Measurements from ENCODE around the gene BLOC1S1. TPM values are rescaled to one million over a fixed set of nuclear protein-coding genes. Genes with fewer than 3 reads are reported as not detected.

Gene BLOC1S1
- total RNA-seq, 4 donors from 2014 or later, result 117 to 440 (median 246) TPM

- H3K36me3 ChIP-seq, result no peaks in the 10 kb centered on the region
- peak overlapping the region in 1 of 3 donors; percentile 10 for H3K4me3 ChIP-seq (replicated peaks in 1 of 3)
- no peak for DNase-seq
- 58 to 67% methylated on average over 9 to 12 of the region's 13 CpGs for WGBS, 2 donors
- H3K27ac ChIP-seq, result no peak overlapping the region
- H3K27me3 ChIP-seq, result no peaks in the 10 kb centered on the region
- intact Hi-C loops (cut with DNase I), result no loop called here
- no peaks in the 10 kb centered on the region for H3K9me3 ChIP-seq
- no peak for TF ChIP-seq POLR2A (IDR thresholded peaks at IDR 0.05)
- TF ChIP-seq CTCF (IDR thresholded peaks at IDR 0.05), result no peak
- H3K4me1 ChIP-seq, result peaks cover 10 to 13% of the 10 kb centered on the region in 2 donors
Observed at GRCh38 chr12:55682087-55682796, 33.6 kb upstream of the BLOC1S1 start.

- Histone ChIP-seq H3K36me3 (no peaks in the 10 kb centered on the region), H3K27me3 (no peaks in the 10 kb centered on the region), H3K9me3 (no peaks in the 10 kb centered on the region), H3K4me1 (peaks cover 10 to 13% of the 10 kb centered on the region in 2 donors), H3K27ac (no peak overlapping the region), H3K4me3 (replicated peaks in 1 of 3) (no peak overlapping the region)
- TF ChIP-seq POLR2A (IDR thresholded peaks at IDR 0.05), result no peak
- TF ChIP-seq CTCF (IDR thresholded peaks at IDR 0.05), result no peak
- intact Hi-C loops (cut with DNase I), result no loop called here
- WGBS, 2 donors, result 90 to 94% methylated on average over 6 to 7 of the region's 7 CpGs
- no peak for DNase-seq
Observed at GRCh38 chr12:55683676-55684075, 32.2 kb upstream of the BLOC1S1 start.

GRCh38 chr12:55684761-55685370 lies 31.0 kb upstream of the BLOC1S1 start:
- DNase-seq, result no peak
- Histone ChIP-seq H3K36me3 (no peaks in the 10 kb centered on the region), H3K27ac (no peak overlapping the region), H3K27me3 (no peaks in the 10 kb centered on the region), H3K4me1 (peaks cover 10 to 13% of the 10 kb centered on the region in 2 donors), H3K4me3 (replicated peaks in 1 of 3) (no peak overlapping the region), H3K9me3 (no peaks in the 10 kb centered on the region)
- intact Hi-C loops (cut with DNase I), result no loop called here
- WGBS, 2 donors, result 92 to 94% methylated on average over 8 to 18 of the region's 20 CpGs
- TF ChIP-seq POLR2A (IDR thresholded peaks at IDR 0.05) (no peak), CTCF (IDR thresholded peaks at IDR 0.05) (no peak)

- Histone ChIP-seq H3K9me3 (no peaks in the 10 kb centered on the region), H3K4me1 (peaks cover 10 to 13% of the 10 kb centered on the region in 2 donors), H3K4me3 (replicated peaks in 1 of 3) (no peak overlapping the region), H3K27ac (no peak overlapping the region), H3K36me3 (no peaks in the 10 kb centered on the region), H3K27me3 (no peaks in the 10 kb centered on the region)
- 93 to 94% methylated on average over 5 of the region's 5 CpGs for WGBS, 2 donors
- intact Hi-C loops (cut with DNase I), result no loop called here
- TF ChIP-seq CTCF (IDR thresholded peaks at IDR 0.05) (no peak), POLR2A (IDR thresholded peaks at IDR 0.05) (no peak)
- no peak for DNase-seq
Observed at GRCh38 chr12:55685671-55686070, 30.2 kb upstream of the BLOC1S1 start.

GRCh38 chr12:55686366-55687010 lies 29.4 kb upstream of the BLOC1S1 start:
- no peaks in the 10 kb centered on the region for H3K36me3 ChIP-seq

More at GRCh38 chr12:55686366-55687010, 29.4 kb upstream of the BLOC1S1 start:
- Histone ChIP-seq H3K27me3 (no peaks in the 10 kb centered on the region), H3K9me3 (no peaks in the 10 kb centered on the region), H3K4me3 (replicated peaks in 1 of 3) (no peak overlapping the region), H3K27ac (no peak overlapping the region), H3K4me1 (peaks cover 6 to 7% of the 10 kb centered on the region in 2 donors)
- TF ChIP-seq POLR2A (IDR thresholded peaks at IDR 0.05) (no peak), CTCF (IDR thresholded peaks at IDR 0.05) (no peak)
- no peak for DNase-seq
- intact Hi-C loops (cut with DNase I), result no loop called here
- WGBS, 2 donors, result 91 to 92% methylated on average over 9 of the region's 9 CpGs
